Measurements from ENCODE around the gene SERPINA4. TPM values are rescaled to one million over a fixed set of nuclear protein-coding genes. Genes with fewer than 3 reads are reported as not detected.

The SERPINA4 gene
- total RNA-seq, 1 experiment from 2014 or later: not detected

- Histone ChIP-seq H2BK15ac (ENCODE audit: low read depth, low read length) (no peak overlapping the region), H4K20me1 (ENCODE audit: control insufficient read depth, insufficient read depth, insufficient read length) (no peaks in the 10 kb centered on the region), H3K27ac (ENCODE audit: insufficient read length, low read depth, low read length) (no peak overlapping the region), H3K23me2 (ENCODE audit: insufficient read length, low read depth, low read length, poor library complexity, severe bottlenecking) (no peaks in the 10 kb centered on the region), H2BK20ac (ENCODE audit: low read depth, low read length, poor library complexity, severe bottlenecking) (no peak overlapping the region), H2AK5ac (ENCODE audit: insufficient read length, low read length) (no peak overlapping the region), H2BK12ac (ENCODE audit: insufficient read length, low read depth, low read length) (no peak overlapping the region), H3K9me3 (ENCODE audit: control insufficient read depth, low read depth, low read length) (no peaks in the 10 kb centered on the region), H3T11ph (ENCODE audit: low read length) (no peak overlapping the region), H4K5ac (ENCODE audit: insufficient read length, low read depth, low read length) (no peak overlapping the region), H3K9ac (ENCODE audit: extremely low read depth, insufficient read length, low read length) (no peak overlapping the region), H3K23ac (ENCODE audit: insufficient read length, low read depth, low read length) (no peak overlapping the region), H4K8ac (replicated peaks; ENCODE audit: insufficient read length, low read depth, low read length) (no peak overlapping the region), H2AFZ (ENCODE audit: low read length) (no peak overlapping the region), H3K18ac (ENCODE audit: insufficient read length, low read depth, low read length) (no peak overlapping the region), H3K4me2 (ENCODE audit: insufficient read depth, insufficient read length, low read length) (no peak overlapping the region), H2BK5ac (ENCODE audit: insufficient read length, low read length) (no peak overlapping the region), H3K4me1 (ENCODE audit: insufficient read depth, low read length) (0 out of 2 replicates have a peak, but pooled peaks cover 2% of the 10 kb centered on the region), H3K27me3 (ENCODE audit: insufficient read depth, low read length) (no peaks in the 10 kb centered on the region), H3K14ac (ENCODE audit: insufficient read depth, low read length) (no peak overlapping the region), H3K4ac (ENCODE audit: low read depth, low read length) (no peak overlapping the region), H2BK120ac (ENCODE audit: low read depth, low read length, poor library complexity, severe bottlenecking) (no peak overlapping the region), H3K79me1 (ENCODE audit: insufficient read depth, low read depth, low read length, poor library complexity, severe bottlenecking) (no peaks in the 10 kb centered on the region), H4K91ac (ENCODE audit: insufficient read length, low read depth, low read length) (no peak overlapping the region), H3K79me2 (ENCODE audit: insufficient read depth, low read length) (no peaks in the 10 kb centered on the region), H3K56ac (ENCODE audit: insufficient read length, low read depth, low read length) (no peak overlapping the region)
- no peak for DNase-seq
- H3K27ac Mint-ChIP-seq: no peak overlapping the region; a peak in 1 of 7 replicates
- peaks cover 0 to 5% (median 0%) of the 10 kb centered on the region in 3 experiments; a peak in 3 of 7 replicates for H3K36me3 Mint-ChIP-seq (ENCODE audit: insufficient read depth in 1 of 3, low read depth in 3 of 3)
- no peaks in the 10 kb centered on the region for H3K9me3 Mint-ChIP-seq
- H3K27me3 Mint-ChIP-seq (ENCODE audit: low read depth): peaks cover 20% of the 10 kb centered on the region
- H3K4me1 Mint-ChIP-seq: peaks cover 20 to 24% of the 10 kb centered on the region in 2 experiments
- no peak overlapping the region for H3K4me3 Mint-ChIP-seq
- TF ChIP-seq CTCF (conservative IDR thresholded peaks at IDR 0.05): no peak
- no CpG with 5 or more reads among the region's 7 CpGs for WGBS (ENCODE audit: extremely low coverage, insufficient read length, low lambda C conversion rate)
Measured at GRCh38 chr14:94598506-94598815, 37.2 kb downstream of the SERPINA4 start.

Data from H9 (cell line).